SH-SY5Y (cell line): ENCODE results near the gene HIVEP3.

Source experiments
- GATA2 ChIP-seq: IDR thresholded peaks from 2 replicates; pipeline ENCODE4 v1.6.1; 2011; ENCODE audit warnings: mild to moderate bottlenecking, low read depth, low read length
- GATA3 ChIP-seq: IDR thresholded peaks from 2 replicates; pipeline ENCODE4 v1.6.1; 2011; ENCODE audit warnings: low read depth, mild to moderate bottlenecking, low read length, moderate library complexity

- TF ChIP-seq GATA3 = no peak
- TF ChIP-seq GATA2 = no peak
These were observed 424.9 kb downstream of the HIVEP3 start for GRCh38 chr1:41493626-41494350.
